Spleen (tissue), 7 donors: ENCODE data around the gene MED13L.

Experiments
- CTCF ChIP-seq, 11 experiments: fragments of 200-600 bp in 7 of 11; fragments of 450-650 bp in 4 of 11; sonication (generic) in 4 of 11; IDR thresholded peaks in 8 of 11; conservative IDR thresholded peaks in 3 of 11; 1 replicate in 7 of 11; 2 replicates in 4 of 11; pipeline versions ENCODE4 v1.4.0 to v1.8.0; 2016 to 2021; ENCODE audit warnings: antibody characterized with exemption in 11 of 11, inconsistent platforms in 4 of 11, mild to moderate bottlenecking in 1 of 11
- POLR2A ChIP-seq, 3 donors: fragments of 450-650 bp; IDR thresholded peaks; one replicate each; pipeline ENCODE4 v1.5.1; 2017; ENCODE audit warnings: antibody characterized with exemption in 3 of 3, mild to moderate bottlenecking in 1 of 3
- POLR2AphosphoS5 ChIP-seq, 3 donors: sonication (generic); formaldehyde crosslinking; IDR thresholded peaks; one replicate each; pipeline ENCODE4 v1.5.1; 2017; ENCODE audit warnings: antibody characterized with exemption in 3 of 3
- donor health status: DM: no; HTN: no; CAD: no; lungs with moderate emphysema.
- donor health status: DM: no; HTN: no; CAD: no.
- donor health status: DM: no; HTN: no; CAD: no.

- TF ChIP-seq CTCF (IDR thresholded peaks at IDR 0.05 in 8 of 11, conservative IDR thresholded peaks at IDR 0.05 in 3 of 11) (no peak), POLR2AphosphoS5 (IDR thresholded peaks at IDR 0.05) (no peak), POLR2A (IDR thresholded peaks at IDR 0.05) (no peak)
Measured at GRCh38 chr12:116262741-116263140, 14.8 kb downstream of the MED13L start.
